ENCODE measurements around the gene MAP3K19.
"Not testable (repeated sequence)": the region's sequence is repeated elsewhere in the genome, so short reads cannot be mapped to it uniquely, and the experiment has no call there.

The MAP3K19 gene

DNA sequence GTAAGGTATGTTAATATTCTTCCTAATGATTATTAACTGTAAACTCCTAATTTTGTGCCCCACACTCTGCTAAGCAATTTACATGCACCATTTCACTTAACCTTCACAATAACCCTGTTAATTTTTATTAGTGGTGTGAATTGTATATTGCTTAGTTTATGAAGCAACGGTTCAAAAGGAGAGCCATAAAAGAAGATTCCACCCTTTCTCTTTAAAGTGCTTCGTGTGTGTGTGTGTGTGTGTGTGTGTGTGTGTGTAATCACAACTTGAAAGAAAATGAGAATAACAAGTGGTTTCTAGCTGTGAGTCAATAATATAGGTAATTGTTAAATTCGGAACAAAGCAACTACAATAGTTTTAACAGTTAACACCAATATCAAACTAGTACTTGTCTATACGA is 68.0 kb downstream of the MAP3K19 start (continued):
- TF ChIP-seq ZFP3 (CRISPR knock-in tag; IDR thresholded peaks at IDR 0.05) (no peak), ZNF8 (CRISPR knock-in tag; IDR thresholded peaks at IDR 0.05) (no peak)

DNA sequence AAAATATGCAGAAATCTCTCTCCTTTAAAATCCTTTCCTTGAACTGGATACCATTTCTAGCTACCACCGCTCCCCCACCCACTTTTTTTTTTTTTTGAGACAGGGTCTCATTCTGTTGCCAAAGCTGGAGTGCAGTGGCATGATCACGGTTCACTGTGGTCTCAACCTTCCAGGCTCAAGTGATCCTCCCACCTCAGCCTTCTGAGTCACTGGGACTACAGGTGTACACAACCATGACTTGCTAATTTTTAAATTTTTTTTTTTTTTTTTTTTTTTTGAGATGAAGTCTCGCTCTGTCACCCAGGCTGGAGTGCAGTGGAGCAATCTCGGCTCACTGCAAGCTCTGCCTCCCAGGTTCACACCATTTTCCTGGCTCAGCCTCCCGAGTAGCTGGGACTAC is 70.1 kb downstream of the MAP3K19 start:
- ATAC-seq: not testable (repeated sequence)

DNA sequence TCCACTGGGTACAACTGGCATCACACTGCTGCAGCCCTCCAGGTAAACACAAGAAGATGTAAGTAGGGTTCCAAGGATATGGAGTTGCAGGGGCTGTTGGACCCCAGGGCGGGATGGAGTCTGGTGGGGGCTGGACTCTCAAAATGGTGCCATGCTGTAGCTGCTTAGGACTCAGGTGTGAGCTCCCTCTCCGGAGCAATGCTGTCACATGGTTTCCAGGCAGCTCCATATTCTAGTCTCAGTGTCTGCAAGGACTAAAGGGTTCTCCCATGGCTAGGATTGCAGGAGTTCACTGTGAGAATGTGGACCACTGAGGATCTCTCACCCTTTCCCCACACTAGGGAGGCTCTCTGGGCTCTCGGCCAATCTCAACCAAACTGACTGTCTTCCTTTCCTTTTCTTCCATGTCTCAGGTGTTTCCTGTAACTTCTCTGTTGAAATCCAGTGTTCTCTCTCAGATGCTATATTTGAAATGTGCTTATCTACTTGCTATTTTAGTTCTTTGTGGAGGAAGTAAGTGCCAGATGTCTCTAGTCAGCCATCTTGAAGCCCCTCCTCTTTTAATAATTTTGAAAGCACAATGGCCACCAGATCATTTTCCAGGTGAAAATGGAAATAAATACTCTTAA is 71.1 kb downstream of the MAP3K19 start:
- TF ChIP-seq ZNF70 (CRISPR knock-in tag; IDR thresholded peaks at IDR 0.05) (no peak), TOX (CRISPR knock-in tag; IDR thresholded peaks at IDR 0.05; ENCODE audit: borderline replicate concordance) (no peak), ISL1 (CRISPR knock-in tag; IDR thresholded peaks at IDR 0.05) (no peak), CSDC2 (CRISPR knock-in tag; IDR thresholded peaks at IDR 0.05) (no peak), CREB5 (CRISPR knock-in tag; IDR thresholded peaks at IDR 0.05; ENCODE audit: low read depth) (no peak), OSR1 (CRISPR knock-in tag; IDR thresholded peaks at IDR 0.05) (no peak)
- ATAC-seq: no peak

DNA sequence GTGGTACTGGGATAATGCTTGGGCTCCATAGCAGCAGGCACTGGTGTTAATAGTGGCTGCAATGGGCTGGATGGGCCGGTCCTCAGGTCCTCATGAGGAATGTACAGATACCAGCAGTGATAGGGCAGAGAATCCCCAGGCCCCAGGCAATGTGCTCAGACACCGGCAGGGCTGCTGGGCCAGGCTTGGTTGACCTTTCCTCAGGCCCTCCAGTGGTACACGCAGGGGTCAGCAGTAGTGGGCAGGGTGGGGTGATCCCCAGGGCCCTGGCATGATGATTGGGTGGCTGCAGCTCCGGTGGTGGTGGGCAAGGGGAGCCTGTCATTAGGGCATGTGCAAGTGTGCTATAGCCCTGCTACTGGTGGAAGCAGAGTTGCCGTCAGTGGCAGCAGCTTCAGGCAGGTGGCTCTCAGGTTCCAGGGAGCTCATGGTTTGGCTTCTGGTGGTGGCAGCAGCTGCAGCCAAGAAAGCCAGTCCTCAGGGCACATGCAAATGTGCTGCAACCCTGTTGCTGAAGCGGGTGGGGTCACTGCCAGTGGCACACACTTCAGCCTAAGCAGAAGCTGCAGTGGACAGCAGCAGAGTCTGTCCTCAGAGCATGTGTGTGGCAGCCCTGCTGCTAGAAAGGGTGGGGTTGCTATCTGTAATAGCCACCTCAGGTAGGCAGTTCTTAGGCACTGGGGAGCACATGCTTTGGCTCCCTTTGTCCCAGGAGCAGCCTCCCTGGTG is 71.8 kb downstream of the MAP3K19 start:
- ATAC-seq: no peak

DNA sequence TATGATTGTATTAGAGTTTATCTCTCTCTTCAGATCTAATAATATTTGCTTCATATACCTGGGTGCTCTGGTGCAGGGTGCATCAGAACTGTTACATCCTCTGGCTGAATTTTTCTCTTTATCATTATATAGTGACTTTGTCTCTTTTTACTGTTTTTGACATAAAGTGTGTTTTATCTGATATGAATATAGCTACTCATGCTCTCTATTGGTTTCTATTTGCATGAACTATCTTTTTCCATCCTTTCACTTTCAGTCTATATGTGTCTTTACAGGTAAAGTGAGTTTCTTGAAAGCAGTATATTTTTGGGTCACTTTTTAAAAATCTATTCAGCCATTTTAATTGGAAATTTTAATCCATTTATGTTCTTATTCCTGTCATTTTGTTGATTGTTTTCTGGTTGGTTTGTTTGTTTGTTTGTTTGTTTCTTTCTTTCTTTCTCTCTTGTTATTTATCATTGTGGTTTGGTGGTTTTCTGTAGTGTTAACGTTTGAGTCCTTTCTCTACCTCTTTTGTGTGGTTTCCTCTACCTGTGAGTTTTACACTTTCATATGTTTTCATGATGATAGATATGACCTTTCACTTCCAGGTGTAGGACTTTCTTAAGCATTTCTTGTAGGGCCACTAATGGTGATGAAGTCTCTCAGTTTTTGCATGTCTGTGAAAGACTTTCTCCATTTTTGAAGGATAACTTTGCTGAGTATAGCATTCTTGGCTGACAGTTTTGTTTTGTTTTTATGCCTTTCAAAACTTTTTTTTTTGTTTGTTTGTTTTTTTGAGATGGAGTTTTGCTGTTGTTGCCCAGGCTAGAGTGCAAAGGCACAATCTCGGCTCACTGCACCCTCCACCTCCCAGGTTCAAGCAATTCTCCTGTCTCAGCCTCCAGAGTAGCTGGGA is 73.8 kb downstream of the MAP3K19 start:
- TF ChIP-seq ZNF70 (CRISPR knock-in tag; IDR thresholded peaks at IDR 0.05) (no peak), PATZ1 (CRISPR knock-in tag; IDR thresholded peaks at IDR 0.05; ENCODE audit: borderline replicate concordance) (no peak), TCF4 (CRISPR knock-in tag; IDR thresholded peaks at IDR 0.05; ENCODE audit: borderline replicate concordance) (no peak), TOX (CRISPR knock-in tag; IDR thresholded peaks at IDR 0.05; ENCODE audit: borderline replicate concordance) (no peak), ZC3H10 (CRISPR knock-in tag; IDR thresholded peaks at IDR 0.05) (no peak), ARNTL (CRISPR knock-in tag; IDR thresholded peaks at IDR 0.05; ENCODE audit: borderline replicate concordance, low read depth) (no peak), BACH2 (CRISPR knock-in tag; IDR thresholded peaks at IDR 0.05; ENCODE audit: borderline replicate concordance) (no peak), RARB (CRISPR knock-in tag; IDR thresholded peaks at IDR 0.05) (no peak), CREB5 (CRISPR knock-in tag; IDR thresholded peaks at IDR 0.05; ENCODE audit: low read depth) (no peak)
- ATAC-seq: no peak

More for the DNA sequence above, 71.8 kb downstream of the MAP3K19 start:
- TF ChIP-seq ZFP3 (CRISPR knock-in tag; IDR thresholded peaks at IDR 0.05) (no peak), ESRRG (CRISPR knock-in tag; IDR thresholded peaks at IDR 0.05) (no peak), ARNTL (CRISPR knock-in tag; IDR thresholded peaks at IDR 0.05; ENCODE audit: borderline replicate concordance, low read depth) (no peak), CSDC2 (CRISPR knock-in tag; IDR thresholded peaks at IDR 0.05) (no peak), OSR1 (CRISPR knock-in tag; IDR thresholded peaks at IDR 0.05) (no peak)

DNA sequence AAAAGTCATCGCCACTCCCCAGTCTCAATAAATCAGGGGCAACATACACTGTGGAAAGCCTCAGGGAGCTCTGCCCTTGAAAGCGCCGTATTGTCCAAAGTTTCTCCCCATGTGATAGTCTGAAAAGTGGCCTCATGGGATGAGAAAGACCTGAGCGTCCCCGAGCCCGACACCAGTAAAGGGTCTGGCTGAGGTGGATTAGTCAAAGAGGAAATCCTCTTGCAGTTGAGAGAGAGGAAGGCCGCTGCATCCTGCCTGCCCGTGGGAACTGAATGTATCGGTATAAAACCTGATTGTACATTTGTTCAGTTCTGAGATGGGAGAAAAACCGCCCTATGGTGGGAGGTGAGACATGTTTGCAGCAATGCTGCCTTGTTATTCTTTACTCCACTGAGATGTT is 80.1 kb downstream of the MAP3K19 start:
- not testable (repeated sequence) for ATAC-seq

DNA sequence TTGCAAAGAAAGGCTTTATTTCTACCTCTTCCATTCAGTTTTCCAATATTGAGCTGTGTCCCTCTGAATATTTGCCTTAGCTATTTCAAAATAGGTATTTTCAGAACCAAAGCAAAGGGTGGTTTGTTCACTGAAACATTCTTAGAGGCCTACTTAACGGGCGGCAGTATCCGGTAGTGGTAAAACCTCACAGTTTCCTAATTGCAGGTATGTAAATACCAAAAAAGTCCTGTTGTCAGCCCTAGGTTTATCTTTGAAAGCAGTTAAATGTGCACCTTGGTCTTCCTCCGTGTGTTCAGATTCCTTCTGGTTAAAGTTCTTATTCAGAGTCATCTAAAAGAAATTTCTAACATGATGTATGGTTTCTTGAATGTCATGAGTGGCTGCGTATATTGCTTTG is 89.8 kb downstream of the MAP3K19 start:
- ATAC-seq: no peak
- TF ChIP-seq PPARA (CRISPR knock-in tag; IDR thresholded peaks at IDR 0.05; ENCODE audit: borderline replicate concordance) (no peak), ZFP30 (CRISPR knock-in tag; IDR thresholded peaks at IDR 0.05) (no peak), CREB5 (CRISPR knock-in tag; IDR thresholded peaks at IDR 0.05; ENCODE audit: low read depth) (no peak), OSR1 (CRISPR knock-in tag; IDR thresholded peaks at IDR 0.05) (no peak), TOX (CRISPR knock-in tag; IDR thresholded peaks at IDR 0.05; ENCODE audit: borderline replicate concordance) (no peak), CSDC2 (CRISPR knock-in tag; IDR thresholded peaks at IDR 0.05) (no peak), PATZ1 (CRISPR knock-in tag; IDR thresholded peaks at IDR 0.05; ENCODE audit: borderline replicate concordance) (no peak), ZC3H10 (CRISPR knock-in tag; IDR thresholded peaks at IDR 0.05) (no peak), TCF4 (CRISPR knock-in tag; IDR thresholded peaks at IDR 0.05; ENCODE audit: borderline replicate concordance) (no peak), BACH2 (CRISPR knock-in tag; IDR thresholded peaks at IDR 0.05; ENCODE audit: borderline replicate concordance) (no peak)
- TF ChIP-seq, protein P1, sequence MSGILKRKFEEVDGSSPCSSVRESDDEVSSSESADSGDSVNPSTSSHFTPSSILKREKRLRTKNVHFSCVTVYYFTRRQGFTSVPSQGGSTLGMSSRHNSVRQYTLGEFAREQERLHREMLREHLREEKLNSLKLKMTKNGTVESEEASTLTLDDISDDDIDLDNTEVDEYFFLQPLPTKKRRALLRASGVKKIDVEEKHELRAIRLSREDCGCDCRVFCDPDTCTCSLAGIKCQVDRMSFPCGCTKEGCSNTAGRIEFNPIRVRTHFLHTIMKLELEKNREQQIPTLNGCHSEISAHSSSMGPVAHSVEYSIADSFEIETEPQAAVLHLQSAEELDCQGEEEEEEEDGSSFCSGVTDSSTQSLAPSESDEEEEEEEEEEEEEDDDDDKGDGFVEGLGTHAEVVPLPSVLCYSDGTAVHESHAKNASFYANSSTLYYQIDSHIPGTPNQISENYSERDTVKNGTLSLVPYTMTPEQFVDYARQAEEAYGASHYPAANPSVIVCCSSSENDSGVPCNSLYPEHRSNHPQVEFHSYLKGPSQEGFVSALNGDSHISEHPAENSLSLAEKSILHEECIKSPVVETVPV (CRISPR knock-in tag; IDR thresholded peaks at IDR 0.05): no peak

Data from SK-N-SH treated with all-trans-retinoic acid at 6 μM for 48 hours (cell line).